ENCODE data around the gene FAM240B.

FAM240B gene

GRCh38 chr9:38662763-38663593 is 57.0 kb downstream of the FAM240B start:
- Histone ChIP-seq H3K9me3 (ENCODE audit: control insufficient read depth, low read length) (no peaks in the 10 kb centered on the region), H3K9ac (no peak overlapping the region), H2AFZ (no peak overlapping the region), H3K27ac (no peak overlapping the region), H3K4me2 (ENCODE audit: low read length) (no peak overlapping the region), H3K27me3 (ENCODE audit: control insufficient read depth, insufficient read depth, low read length) (no peaks in the 10 kb centered on the region), H3K79me2 (no peaks in the 10 kb centered on the region), H3K4me3 (ENCODE audit: low read depth, low read length) (no peak overlapping the region), H3K4me1 (no peaks in the 10 kb centered on the region), H3K36me3 (ENCODE audit: control insufficient read depth, insufficient read depth, low read length) (no peaks in the 10 kb centered on the region)
- TF ChIP-seq, protein P1, sequence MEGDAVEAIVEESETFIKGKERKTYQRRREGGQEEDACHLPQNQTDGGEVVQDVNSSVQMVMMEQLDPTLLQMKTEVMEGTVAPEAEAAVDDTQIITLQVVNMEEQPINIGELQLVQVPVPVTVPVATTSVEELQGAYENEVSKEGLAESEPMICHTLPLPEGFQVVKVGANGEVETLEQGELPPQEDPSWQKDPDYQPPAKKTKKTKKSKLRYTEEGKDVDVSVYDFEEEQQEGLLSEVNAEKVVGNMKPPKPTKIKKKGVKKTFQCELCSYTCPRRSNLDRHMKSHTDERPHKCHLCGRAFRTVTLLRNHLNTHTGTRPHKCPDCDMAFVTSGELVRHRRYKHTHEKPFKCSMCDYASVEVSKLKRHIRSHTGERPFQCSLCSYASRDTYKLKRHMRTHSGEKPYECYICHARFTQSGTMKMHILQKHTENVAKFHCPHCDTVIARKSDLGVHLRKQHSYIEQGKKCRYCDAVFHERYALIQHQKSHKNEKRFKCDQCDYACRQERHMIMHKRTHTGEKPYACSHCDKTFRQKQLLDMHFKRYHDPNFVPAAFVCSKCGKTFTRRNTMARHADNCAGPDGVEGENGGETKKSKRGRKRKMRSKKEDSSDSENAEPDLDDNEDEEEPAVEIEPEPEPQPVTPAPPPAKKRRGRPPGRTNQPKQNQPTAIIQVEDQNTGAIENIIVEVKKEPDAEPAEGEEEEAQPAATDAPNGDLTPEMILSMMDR (IDR thresholded peaks at IDR 0.05), result peak; percentile 35

- Histone ChIP-seq H3K4me1 (no peaks in the 10 kb centered on the region), H3K27me3 (ENCODE audit: control insufficient read depth, insufficient read depth, low read length) (no peaks in the 10 kb centered on the region), H3K4me3 (ENCODE audit: low read depth, low read length) (no peak overlapping the region), H3K9ac (no peak overlapping the region), H3K9me3 (ENCODE audit: control insufficient read depth, low read length) (no peaks in the 10 kb centered on the region), H3K79me2 (no peaks in the 10 kb centered on the region), H3K36me3 (ENCODE audit: control insufficient read depth, insufficient read depth, low read length) (no peaks in the 10 kb centered on the region), H3K4me2 (ENCODE audit: low read length) (no peak overlapping the region), H3K27ac (no peak overlapping the region), H2AFZ (no peak overlapping the region)
- TF ChIP-seq, protein P1 (IDR thresholded peaks at IDR 0.05), result no peak
Measured at GRCh38 chr9:38659538-38659937, 60.4 kb downstream of the FAM240B start.

- Histone ChIP-seq H3K27me3 (ENCODE audit: control insufficient read depth, insufficient read depth, low read length) (no peaks in the 10 kb centered on the region), H3K4me2 (ENCODE audit: low read length) (no peak overlapping the region), H3K9me3 (ENCODE audit: control insufficient read depth, low read length) (no peaks in the 10 kb centered on the region), H2AFZ (no peak overlapping the region), H3K27ac (no peak overlapping the region), H3K36me3 (ENCODE audit: control insufficient read depth, insufficient read depth, low read length) (no peaks in the 10 kb centered on the region), H3K4me3 (ENCODE audit: low read depth, low read length) (no peak overlapping the region), H3K9ac (no peak overlapping the region), H3K79me2 (no peaks in the 10 kb centered on the region), H3K4me1 (no peaks in the 10 kb centered on the region)
- TF ChIP-seq, protein P1 (IDR thresholded peaks at IDR 0.05), result no peak
Measured at GRCh38 chr9:38656896-38657295, 63.0 kb downstream of the FAM240B start.

- TF ChIP-seq, protein P1 (IDR thresholded peaks at IDR 0.05), result no peak
Measured at GRCh38 chr9:38652486-38652885, 67.4 kb downstream of the FAM240B start.

GRCh38 chr9:38652044-38652443 is 67.9 kb downstream of the FAM240B start:
- Histone ChIP-seq H3K79me2 (no peaks in the 10 kb centered on the region), H3K4me2 (ENCODE audit: low read length) (no peak overlapping the region), H3K27ac (no peak overlapping the region), H2AFZ (no peak overlapping the region), H3K27me3 (ENCODE audit: control insufficient read depth, insufficient read depth, low read length) (no peaks in the 10 kb centered on the region), H3K9me3 (ENCODE audit: control insufficient read depth, low read length) (no peaks in the 10 kb centered on the region), H3K4me3 (ENCODE audit: low read depth, low read length) (no peak overlapping the region), H3K36me3 (ENCODE audit: control insufficient read depth, insufficient read depth, low read length) (no peaks in the 10 kb centered on the region), H3K4me1 (no peaks in the 10 kb centered on the region), H3K9ac (no peak overlapping the region)
- TF ChIP-seq, protein P1 (IDR thresholded peaks at IDR 0.05), result no peak

More at GRCh38 chr9:38652486-38652885, 67.4 kb downstream of the FAM240B start:
- H2AFZ ChIP-seq, result no peak overlapping the region
- H3K9me3 ChIP-seq (ENCODE audit: control insufficient read depth, low read length), result no peaks in the 10 kb centered on the region
- no peaks in the 10 kb centered on the region for H3K36me3 ChIP-seq (ENCODE audit: control insufficient read depth, insufficient read depth, low read length)
- H3K4me1 ChIP-seq, result no peaks in the 10 kb centered on the region
- H3K9ac ChIP-seq, result no peak overlapping the region
- H3K4me3 ChIP-seq (ENCODE audit: low read depth, low read length), result no peak overlapping the region
- no peaks in the 10 kb centered on the region for H3K27me3 ChIP-seq (ENCODE audit: control insufficient read depth, insufficient read depth, low read length)
- H3K4me2 ChIP-seq (ENCODE audit: low read length), result no peak overlapping the region
- H3K27ac ChIP-seq, result no peak overlapping the region
- H3K79me2 ChIP-seq, result no peaks in the 10 kb centered on the region
